ENCODE results near the gene MRPS27. TPM values are rescaled to one million over a fixed set of nuclear protein-coding genes. Genes with fewer than 3 reads are reported as not detected.
A peak's percentile ranks its signal among the peaks of the same experiment; 100 is the strongest.
"Not testable (repeated sequence)": the region's sequence is repeated elsewhere in the genome, so short reads cannot be mapped to it uniquely, and the experiment has no call there.

MRPS27 gene
- polyA plus RNA-seq, 3 donors = 70.7 to 72.2 (median 71.1) TPM

GRCh38 chr5:72326306-72326649, 6.2 kb upstream of the MRPS27 start:
- no peak for DNase-seq (ENCODE audit: low read depth in 3 of 3, low spot score in 2 of 3)

GRCh38 chr5:72325566-72326305, 5.7 kb upstream of the MRPS27 start:
- DNase-seq (ENCODE audit: low read depth in 3 of 3, low spot score in 2 of 3) = no peak

- DNase-seq (ENCODE audit: low read depth in 3 of 3, low spot score in 2 of 3) = no peak
Measured at GRCh38 chr5:72324189-72324825, 4.3 kb upstream of the MRPS27 start.

GRCh38 chr5:72319435-72319975, 535 bp downstream of the MRPS27 start:
- DNase-seq (ENCODE audit: low read depth in 3 of 3, low spot score in 2 of 3) = not testable (repeated sequence)

GRCh38 chr5:72314571-72315172, 5.4 kb downstream of the MRPS27 start:
- no peak for DNase-seq (ENCODE audit: low read depth in 3 of 3, low spot score in 2 of 3)

GRCh38 chr5:72313141-72313540, 6.9 kb downstream of the MRPS27 start:
- no peak for DNase-seq (ENCODE audit: low read depth in 3 of 3, low spot score in 2 of 3)

- no peak for DNase-seq (ENCODE audit: low read depth in 3 of 3, low spot score in 2 of 3)
Measured at GRCh38 chr5:72308853-72309191, 11.2 kb downstream of the MRPS27 start.

- peak; percentile 88 to 93 (median 89) for DNase-seq (ENCODE audit: low read depth in 3 of 3, low spot score in 2 of 3)
Measured at GRCh38 chr5:72307968-72308852, 11.8 kb downstream of the MRPS27 start.

GRCh38 chr5:72307573-72307967, 12.5 kb downstream of the MRPS27 start:
- DNase-seq (ENCODE audit: low read depth in 3 of 3, low spot score in 2 of 3) = no peak

- no peak for DNase-seq (ENCODE audit: low read depth in 3 of 3, low spot score in 2 of 3)
Measured at GRCh38 chr5:72305194-72306142, 14.6 kb downstream of the MRPS27 start.

GRCh38 chr5:72302171-72302570, 17.9 kb downstream of the MRPS27 start:
- DNase-seq (ENCODE audit: low read depth in 3 of 3, low spot score in 2 of 3) = no peak

- no peak for DNase-seq (ENCODE audit: low read depth in 3 of 3, low spot score in 2 of 3)
Measured at GRCh38 chr5:72301557-72301956, 18.5 kb downstream of the MRPS27 start.

- DNase-seq (ENCODE audit: low read depth in 3 of 3, low spot score in 2 of 3) = no peak
Measured at GRCh38 chr5:72300590-72301339, 19.3 kb downstream of the MRPS27 start.

GRCh38 chr5:72298711-72299110, 21.3 kb downstream of the MRPS27 start:
- DNase-seq (ENCODE audit: low read depth in 3 of 3, low spot score in 2 of 3) = no peak

GRCh38 chr5:72298136-72298535, 21.9 kb downstream of the MRPS27 start:
- DNase-seq (ENCODE audit: low read depth in 3 of 3, low spot score in 2 of 3) = not testable (repeated sequence)

- DNase-seq (ENCODE audit: low read depth in 3 of 3, low spot score in 2 of 3) = no peak
Measured at GRCh38 chr5:72296256-72296655, 23.8 kb downstream of the MRPS27 start.

GRCh38 chr5:72295539-72295938, 24.5 kb downstream of the MRPS27 start:
- no peak for DNase-seq (ENCODE audit: low read depth in 3 of 3, low spot score in 2 of 3)

- no peak for DNase-seq (ENCODE audit: low read depth in 3 of 3, low spot score in 2 of 3)
Measured at GRCh38 chr5:72294473-72294872, 25.6 kb downstream of the MRPS27 start.

- DNase-seq (ENCODE audit: low read depth in 3 of 3, low spot score in 2 of 3) = no peak
Measured at GRCh38 chr5:72293495-72294055, 26.5 kb downstream of the MRPS27 start.

Measured in right renal cortex interstitium (tissue), 3 donors.